Smooth muscle cell (in vitro differentiated cells): ENCODE measurements around the gene SLC9B1. TPM values are rescaled to one million over a fixed set of nuclear protein-coding genes. Genes with fewer than 3 reads are reported as not detected.

Experiments used
- DNase-seq: peaks from one replicate; lab custom pipeline; 2025; ENCODE audit not compliant: unreplicated experiment; lab: John Stamatoyannopoulos, UW
- H2AFZ ChIP-seq: fragments of 200-600 bp; sonication (generic); 2 replicates; pipeline ENCODE4 v1.6.0; 2016; ENCODE audit warnings: antibody characterized with exemption, low read depth, mild to moderate bottlenecking
- H3F3A ChIP-seq: fragments of 200-600 bp; sonication (generic); 2 replicates; pipeline ENCODE4 v1.6.0; 2017; ENCODE audit warnings: antibody characterized with exemption, low read depth
- H3K27ac ChIP-seq: fragments of 200-600 bp; sonication (generic); 2 replicates; pipeline ENCODE4 v1.5.1; 2016; ENCODE audit warnings: low read depth, mild to moderate bottlenecking
- H3K27me3 ChIP-seq: fragments of 200-600 bp; sonication (generic); 2 replicates; pipeline ENCODE4 v1.6.1; 2016; ENCODE audit warnings: low read depth, mild to moderate bottlenecking
- H3K36me3 ChIP-seq: fragments of 200-600 bp; sonication (generic); 2 replicates; pipeline ENCODE4 v1.5.1; 2016; ENCODE audit warnings: low read depth
- H3K4me1 ChIP-seq: fragments of 200-600 bp; sonication (generic); 2 replicates; pipeline ENCODE4 v1.5.1; 2016; ENCODE audit warnings: low read depth
- H3K4me2 ChIP-seq: fragments of 200-600 bp; sonication (generic); 2 replicates; pipeline ENCODE4 v1.6.0; 2016; ENCODE audit warnings: mild to moderate bottlenecking
- H3K4me3 ChIP-seq: fragments of 200-600 bp; sonication (generic); 2 replicates; pipeline ENCODE4 v1.5.1; 2016; ENCODE audit warnings: mild to moderate bottlenecking
- H3K79me2 ChIP-seq: fragments of 200-600 bp; sonication (generic); 2 replicates; pipeline ENCODE4 v1.6.0; 2016; ENCODE audit warnings: low read depth, mild to moderate bottlenecking
- H3K9ac ChIP-seq: fragments of 200-600 bp; sonication (generic); 2 replicates; pipeline ENCODE4 v1.6.0; 2016; ENCODE audit warnings: low read depth
- H3K9me3 ChIP-seq: fragments of 200-600 bp; sonication (generic); replicated peaks from 2 replicates; pipeline ENCODE4 v1.5.1; 2016; ENCODE audit warnings: low read depth
- H4K20me1 ChIP-seq: fragments of 200-600 bp; sonication (generic); 2 replicates; pipeline ENCODE4 v1.6.0; 2016; ENCODE audit warnings: low read depth
- WGBS: methylation state at CpG from one replicate; pipeline ENCODE4 v1.1.7; 2016; ENCODE audit warnings: low lambda C conversion rate; 5-methylcytosine and 5-hydroxymethylcytosine counted together
- polyA plus RNA-seq: library from polyadenylated mRNA; unstranded; fragments of >200 nt; fragmentation: Nextera tagmentation; extraction: Ambion mirVana; gene quantifications from 2 replicates; pipeline ENCODE4 v1.2.1, GENCODE V29; 2016
- total RNA-seq: library from RNA; depleted of rRNA; stranded (reverse); fragments of >200 nt; gene quantifications from 2 replicates; pipeline ENCODE4 v1.2.3, GENCODE V29; 2014
- TF ChIP-seq, protein P1 (sequence below): fragments of 200-600 bp; sonication (generic); IDR thresholded peaks from 2 replicates; pipeline ENCODE4 v1.5.1; 2017; ENCODE audit warnings: borderline replicate concordance, mild to moderate bottlenecking, antibody characterized with exemption; ENCODE audit not compliant: insufficient read depth, poor library complexity, severe bottlenecking

The SLC9B1 gene
- total and polyA plus RNA-seq, 2 experiments from 2014 or later: not detected

DNA sequence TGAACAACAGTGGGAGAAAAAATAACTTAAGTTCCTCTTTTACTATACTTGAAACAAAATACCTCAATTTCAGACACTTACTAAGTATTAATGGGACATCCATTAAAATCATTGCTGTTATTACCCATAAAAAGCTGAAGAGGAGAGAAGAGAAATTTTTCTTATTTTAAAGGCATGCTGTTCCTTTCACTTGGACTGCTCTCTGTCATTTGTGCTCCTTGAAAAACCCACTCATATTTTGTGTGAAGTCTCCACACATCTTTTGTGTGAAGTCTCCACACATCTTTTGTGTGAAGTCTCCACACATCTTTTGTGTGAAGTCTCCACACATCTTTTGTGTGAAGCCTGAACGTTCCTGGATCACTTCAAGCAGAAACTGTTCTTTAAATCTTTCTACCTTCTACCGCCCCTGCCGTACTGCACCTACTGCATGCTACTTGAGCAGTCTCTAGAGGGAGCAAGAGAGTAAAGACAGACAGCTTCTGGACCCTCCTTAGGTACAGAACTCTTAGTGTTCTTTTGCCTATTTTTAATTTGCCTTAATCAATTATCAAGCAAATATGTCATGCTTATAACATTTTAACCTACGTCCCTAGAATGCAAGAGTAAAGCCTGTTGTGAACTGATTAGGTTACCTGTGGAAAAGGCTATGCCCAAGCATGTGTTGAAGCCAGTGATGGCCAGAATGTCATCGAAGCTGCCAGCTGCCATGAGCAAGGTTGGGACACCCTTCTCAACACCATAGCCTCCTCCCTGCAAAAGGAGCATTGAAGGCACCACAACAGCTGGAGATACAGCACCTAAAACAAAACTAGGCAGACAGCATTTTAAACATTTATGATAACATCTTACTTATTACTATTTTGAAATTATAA lies 27.1 kb upstream of the SLC9B1 start:
- H3K27me3 ChIP-seq: no peaks in the 10 kb centered on the region
- H3K36me3 ChIP-seq: no peaks in the 10 kb centered on the region
- DNase-seq: no peak
- H3K4me2 ChIP-seq: no peak overlapping the region
- H3K27ac ChIP-seq: no peak overlapping the region
- no peaks in the 10 kb centered on the region for H3K79me2 ChIP-seq
- no peaks in the 10 kb centered on the region for H3K4me1 ChIP-seq
- no peak overlapping the region for H3K4me3 ChIP-seq
- H3F3A ChIP-seq: no peaks in the 10 kb centered on the region
- H3K9ac ChIP-seq: no peak overlapping the region
- H4K20me1 ChIP-seq: no peaks in the 10 kb centered on the region
- H3K9me3 ChIP-seq: no peaks in the 10 kb centered on the region
- no peak overlapping the region for H2AFZ ChIP-seq
- TF ChIP-seq, protein P1, sequence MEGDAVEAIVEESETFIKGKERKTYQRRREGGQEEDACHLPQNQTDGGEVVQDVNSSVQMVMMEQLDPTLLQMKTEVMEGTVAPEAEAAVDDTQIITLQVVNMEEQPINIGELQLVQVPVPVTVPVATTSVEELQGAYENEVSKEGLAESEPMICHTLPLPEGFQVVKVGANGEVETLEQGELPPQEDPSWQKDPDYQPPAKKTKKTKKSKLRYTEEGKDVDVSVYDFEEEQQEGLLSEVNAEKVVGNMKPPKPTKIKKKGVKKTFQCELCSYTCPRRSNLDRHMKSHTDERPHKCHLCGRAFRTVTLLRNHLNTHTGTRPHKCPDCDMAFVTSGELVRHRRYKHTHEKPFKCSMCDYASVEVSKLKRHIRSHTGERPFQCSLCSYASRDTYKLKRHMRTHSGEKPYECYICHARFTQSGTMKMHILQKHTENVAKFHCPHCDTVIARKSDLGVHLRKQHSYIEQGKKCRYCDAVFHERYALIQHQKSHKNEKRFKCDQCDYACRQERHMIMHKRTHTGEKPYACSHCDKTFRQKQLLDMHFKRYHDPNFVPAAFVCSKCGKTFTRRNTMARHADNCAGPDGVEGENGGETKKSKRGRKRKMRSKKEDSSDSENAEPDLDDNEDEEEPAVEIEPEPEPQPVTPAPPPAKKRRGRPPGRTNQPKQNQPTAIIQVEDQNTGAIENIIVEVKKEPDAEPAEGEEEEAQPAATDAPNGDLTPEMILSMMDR: peak; percentile 55
- 38% methylated on average over 5 of the region's 5 CpGs for WGBS

DNA sequence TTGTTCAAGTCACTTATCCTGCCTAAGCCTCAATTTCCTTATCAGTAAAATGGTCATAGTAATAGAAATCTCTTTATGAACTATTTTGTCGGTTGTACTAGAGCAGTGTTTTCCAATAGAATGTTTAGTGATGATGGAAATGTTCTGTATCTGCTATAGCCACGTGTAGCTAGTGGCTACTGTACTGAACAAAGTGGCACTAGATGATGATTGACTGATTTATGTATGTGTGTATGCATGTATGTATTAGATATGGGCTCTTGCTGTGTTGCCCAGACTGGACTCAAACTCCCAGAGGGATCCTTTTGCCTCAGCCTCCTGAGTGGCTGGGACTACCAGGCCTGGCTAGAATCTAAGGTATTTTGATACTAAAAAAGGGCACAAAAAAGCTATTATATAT lies 24.7 kb upstream of the SLC9B1 start:
- H3K4me3 ChIP-seq: no peak overlapping the region
- TF ChIP-seq, protein P1: no peak
- H2AFZ ChIP-seq: no peak overlapping the region
- H4K20me1 ChIP-seq: no peaks in the 10 kb centered on the region
- H3K27ac ChIP-seq: no peak overlapping the region
- no peaks in the 10 kb centered on the region for H3F3A ChIP-seq
- no peak overlapping the region for H3K4me2 ChIP-seq
- H3K27me3 ChIP-seq: no peaks in the 10 kb centered on the region
- H3K36me3 ChIP-seq: no peaks in the 10 kb centered on the region
- no peak for DNase-seq
- WGBS: 84% methylated on average over 2 of the region's 2 CpGs
- no peak overlapping the region for H3K9ac ChIP-seq
- no peaks in the 10 kb centered on the region for H3K79me2 ChIP-seq
- no peaks in the 10 kb centered on the region for H3K9me3 ChIP-seq
- no peaks in the 10 kb centered on the region for H3K4me1 ChIP-seq

DNA sequence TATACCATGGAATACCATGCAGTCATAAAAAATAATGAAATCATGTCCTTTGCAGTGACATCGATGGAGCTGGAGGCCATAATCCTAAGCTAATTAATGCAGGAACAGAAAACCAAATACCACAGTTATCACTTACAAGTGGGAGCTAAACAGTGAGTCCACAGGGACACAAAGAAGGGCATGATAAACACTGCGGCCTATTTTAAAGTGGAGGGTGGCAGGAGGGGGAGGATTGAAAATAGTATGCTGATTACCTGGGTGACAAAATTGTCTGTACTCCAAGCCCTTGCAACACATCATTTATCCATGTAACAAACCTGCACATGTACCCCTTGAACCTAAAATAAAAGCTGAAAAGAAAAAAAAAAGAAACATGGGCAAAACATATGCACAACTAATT lies 16.7 kb upstream of the SLC9B1 start:
- Histone ChIP-seq H3K9ac (no peak overlapping the region), H2AFZ (no peak overlapping the region), H3K4me3 (no peak overlapping the region), H3K79me2 (no peaks in the 10 kb centered on the region), H3K4me1 (no peaks in the 10 kb centered on the region), H3K9me3 (no peaks in the 10 kb centered on the region), H4K20me1 (no peaks in the 10 kb centered on the region), H3K27ac (no peak overlapping the region), H3F3A (no peaks in the 10 kb centered on the region), H3K4me2 (no peak overlapping the region), H3K36me3 (no peaks in the 10 kb centered on the region), H3K27me3 (no peaks in the 10 kb centered on the region)
- WGBS: 89% methylated on average over 2 of the region's 2 CpGs
- DNase-seq: no peak
- TF ChIP-seq, protein P1: no peak

DNA sequence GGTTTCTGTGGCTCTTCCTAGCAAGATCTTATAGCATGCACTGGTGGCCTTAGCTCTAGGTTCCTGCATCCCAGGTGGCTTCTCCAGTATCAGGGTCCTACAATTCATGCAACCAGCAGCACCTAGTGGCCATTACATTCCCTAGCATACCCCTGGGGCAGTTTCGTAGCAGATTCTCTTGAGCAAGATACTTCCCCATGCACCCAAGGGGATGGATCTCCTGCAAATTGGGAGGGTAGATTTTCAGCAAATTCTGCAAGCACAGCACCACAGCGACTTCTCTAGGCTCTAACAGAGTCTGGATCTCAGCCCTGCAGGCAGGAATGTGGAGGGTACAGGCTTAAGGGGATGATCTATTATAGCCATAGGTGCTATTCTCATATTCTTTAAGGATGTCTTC lies 13.1 kb upstream of the SLC9B1 start:
- no peak for DNase-seq

More for the DNA sequence above, 13.1 kb upstream of the SLC9B1 start:
- H3K27me3 ChIP-seq: no peaks in the 10 kb centered on the region
- no peaks in the 10 kb centered on the region for H3K4me1 ChIP-seq
- H4K20me1 ChIP-seq: no peaks in the 10 kb centered on the region
- WGBS: 27% methylated on average over 2 of the region's 2 CpGs
- H3K36me3 ChIP-seq: no peaks in the 10 kb centered on the region
- no peak overlapping the region for H3K4me3 ChIP-seq
- H3K4me2 ChIP-seq: no peak overlapping the region
- H3K27ac ChIP-seq: no peak overlapping the region
- H2AFZ ChIP-seq: no peak overlapping the region
- no peaks in the 10 kb centered on the region for H3F3A ChIP-seq
- no peak overlapping the region for H3K9ac ChIP-seq
- TF ChIP-seq, protein P1: peak; percentile 24
- no peaks in the 10 kb centered on the region for H3K9me3 ChIP-seq
- H3K79me2 ChIP-seq: no peaks in the 10 kb centered on the region
